Endodermal cell (in vitro differentiated cells): Measurements from ENCODE around the gene GCHFR. TPM values are rescaled to one million over a fixed set of nuclear protein-coding genes. Genes with fewer than 3 reads are reported as not detected.

Experiments
- DNase-seq: peaks from one replicate; pipeline ENCODE4 v3.0.0-alpha.2; 2017
- H3K27ac ChIP-seq: 2 replicates; pipeline ENCODE4 v1.5.1; 2013; ENCODE audit warnings: mild to moderate bottlenecking, low read depth, low read length, moderate library complexity
- H3K27me3 ChIP-seq: 2 replicates; pipeline ENCODE4 v1.6.1; 2013; ENCODE audit warnings: mild to moderate bottlenecking, low read length, moderate library complexity; ENCODE audit not compliant: insufficient read depth, control insufficient read depth, poor library complexity, severe bottlenecking
- H3K36me3 ChIP-seq: 2 replicates; pipeline ENCODE4 v1.7.0; 2013; ENCODE audit warnings: mild to moderate bottlenecking, low read length, moderate library complexity; ENCODE audit not compliant: control insufficient read depth, insufficient read depth
- H3K4me1 ChIP-seq: one replicate; pipeline ENCODE4 v1.7.0; 2013; ENCODE audit warnings: low read length; ENCODE audit not compliant: control insufficient read depth, insufficient read depth
- H3K4me3 ChIP-seq: 2 replicates; pipeline ENCODE4 v1.5.1; 2013; ENCODE audit warnings: mild to moderate bottlenecking, low read length, moderate library complexity
- H3K9ac ChIP-seq: 2 replicates; pipeline ENCODE4 v1.6.1; 2013; ENCODE audit warnings: mild to moderate bottlenecking, low read length, moderate library complexity; ENCODE audit not compliant: poor library complexity, severe bottlenecking; ENCODE audit errors: extremely low read depth
- H3K9me3 ChIP-seq: 2 replicates; pipeline ENCODE4 v1.6.1; 2013; ENCODE audit warnings: mild to moderate bottlenecking, low read length, moderate library complexity; ENCODE audit not compliant: control insufficient read depth
- H3K27ac Mint-ChIP-seq: 2 replicates; pipeline ENCODE4 v1.8.0; 2020; ENCODE audit warnings: mixed read lengths
- H3K27me3 Mint-ChIP-seq: 2 replicates; pipeline ENCODE4 v1.8.0; 2021; ENCODE audit warnings: mild to moderate bottlenecking, mixed read lengths; ENCODE audit not compliant: insufficient read depth
- H3K36me3 Mint-ChIP-seq: 2 replicates; pipeline ENCODE4 v1.8.0; 2020; ENCODE audit warnings: low read depth, mixed read lengths
- H3K4me1 Mint-ChIP-seq: 2 replicates; pipeline ENCODE4 v1.8.0; 2020; ENCODE audit warnings: mixed read lengths
- H3K4me3 Mint-ChIP-seq: 2 replicates; pipeline ENCODE4 v1.8.0; 2020; ENCODE audit warnings: mild to moderate bottlenecking, moderate library complexity, mixed read lengths
- H3K9me3 Mint-ChIP-seq: 2 replicates; pipeline ENCODE4 v1.8.0; 2020; ENCODE audit warnings: mild to moderate bottlenecking, mixed read lengths
- CTCF ChIP-seq: fragments of 200-600 bp; sonication (generic); conservative IDR thresholded peaks from 2 replicates; pipeline ENCODE4 v1.5.0; 2021; ENCODE audit warnings: antibody characterized with exemption, mild to moderate bottlenecking
- WGBS, 2 experiments: methylation state at CpG; one replicate each; pipeline versions ENCODE4 v1.1.5 to v1.1.7; 2013; ENCODE audit warnings: missing lambda C conversion rate in 2 of 2, mixed read lengths in 1 of 2; ENCODE audit not compliant: insufficient coverage in 1 of 2, insufficient read length in 1 of 2; 5-methylcytosine and 5-hydroxymethylcytosine counted together
- total RNA-seq, 2 donors: library from RNA; stranded (reverse); fragmentation: NEBNext Ultra II Directional in 1 of 2; extraction: Animal tissue kit (Norgen Biotek cat#: 25700) in 1 of 2; gene quantifications; 2 replicates in 1 of 2; 3 replicates in 1 of 2; pipeline ENCODE4 v1.2.1, GENCODE V29; 2021

Gene GCHFR
- total RNA-seq, 2 donors from 2014 or later = 33.6 to 47.1 TPM

DNA sequence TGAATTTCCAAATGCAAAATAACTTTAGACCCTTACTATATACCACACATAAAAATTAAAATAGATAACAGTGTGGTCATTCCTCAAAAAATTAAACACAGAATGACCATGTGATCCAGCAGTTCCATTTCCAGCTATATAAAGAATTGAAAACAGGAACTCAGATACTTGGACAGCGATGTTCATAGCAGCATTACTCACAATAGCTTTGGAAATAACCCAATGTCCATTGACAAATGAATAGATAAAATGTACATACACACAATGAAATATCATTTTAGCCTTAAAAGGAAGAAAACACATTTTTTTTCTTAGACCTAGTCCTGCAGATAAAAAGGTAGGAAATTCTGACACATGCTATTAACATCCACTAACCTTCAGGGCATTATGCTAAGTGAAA is 42.2 kb upstream of the GCHFR start:
- Mint-ChIP-seq H3K36me3 (peaks cover 36% of the 10 kb centered on the region), H3K27me3 (no peaks in the 10 kb centered on the region), H3K27ac (no peak overlapping the region), H3K4me3 (no peak overlapping the region), H3K9me3 (no peaks in the 10 kb centered on the region), H3K4me1 (no peaks in the 10 kb centered on the region)
- H3K9ac ChIP-seq = no peak overlapping the region
- H3K4me1 ChIP-seq = no peaks in the 10 kb centered on the region
- H3K4me3 ChIP-seq = no peak overlapping the region
- H3K36me3 ChIP-seq = peaks cover 63% of the 10 kb centered on the region
- H3K27me3 ChIP-seq = no peaks in the 10 kb centered on the region
- WGBS, 2 experiments = 64% methylated on average over 1 of the region's 1 CpG; no CpG with 5 or more reads in 1 of the 2 experiments
- no peaks in the 10 kb centered on the region for H3K9me3 ChIP-seq
- no peak overlapping the region for H3K27ac ChIP-seq
- no peak for DNase-seq
- no peak for TF ChIP-seq CTCF

DNA sequence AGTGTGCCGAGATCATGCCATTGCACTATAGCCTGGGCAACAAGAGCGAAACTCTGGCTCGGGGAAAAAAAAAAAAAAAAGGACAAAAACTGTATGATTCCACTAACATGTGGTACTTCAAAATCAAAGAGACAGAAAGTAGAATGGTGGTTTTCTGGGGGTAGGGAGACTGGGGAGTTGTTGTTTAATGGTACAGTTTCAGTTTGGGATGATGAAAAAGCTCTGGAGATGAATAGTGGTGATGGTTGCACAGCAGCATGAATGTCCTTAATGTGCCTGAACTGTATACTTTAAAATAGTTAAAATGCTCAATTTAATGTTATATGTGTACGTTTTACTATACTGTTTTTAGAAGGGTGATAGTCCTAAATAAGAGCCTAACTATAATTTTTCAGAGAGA is 41.5 kb upstream of the GCHFR start:
- Mint-ChIP-seq H3K27me3 (no peaks in the 10 kb centered on the region), H3K9me3 (no peaks in the 10 kb centered on the region), H3K36me3 (peaks cover 34% of the 10 kb centered on the region), H3K4me1 (no peaks in the 10 kb centered on the region), H3K4me3 (no peak overlapping the region), H3K27ac (no peak overlapping the region)
- Histone ChIP-seq H3K27ac (no peak overlapping the region), H3K9me3 (no peaks in the 10 kb centered on the region), H3K36me3 (peaks cover 63% of the 10 kb centered on the region), H3K4me1 (no peaks in the 10 kb centered on the region), H3K4me3 (no peak overlapping the region), H3K27me3 (no peaks in the 10 kb centered on the region), H3K9ac (no peak overlapping the region)
- no peak for TF ChIP-seq CTCF
- WGBS, 2 experiments = 73 to 95% methylated on average over 2 to 3 of the region's 4 CpGs
- DNase-seq = no peak

DNA sequence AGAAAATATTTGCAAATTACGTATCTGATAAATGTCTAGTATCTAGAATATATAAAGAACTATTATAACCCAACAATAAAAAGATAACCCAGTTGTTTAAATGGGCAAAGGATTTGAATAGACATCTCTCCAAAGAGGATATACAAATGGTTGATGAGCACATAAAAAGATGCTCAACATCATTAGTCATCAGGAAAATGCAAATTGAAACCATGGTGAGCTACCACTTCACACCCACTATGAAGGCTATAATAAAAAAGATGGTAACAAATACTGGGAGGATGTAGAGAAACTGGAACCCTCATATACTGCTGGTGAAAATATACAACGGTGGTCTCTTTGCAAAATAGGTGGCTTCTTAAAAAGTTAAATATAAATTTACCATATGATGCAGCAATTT is 40.9 kb upstream of the GCHFR start:
- no peaks in the 10 kb centered on the region for H3K9me3 ChIP-seq
- H3K27me3 ChIP-seq = no peaks in the 10 kb centered on the region
- H3K9ac ChIP-seq = no peak overlapping the region
- DNase-seq = no peak
- Mint-ChIP-seq H3K27me3 (no peaks in the 10 kb centered on the region), H3K27ac (no peak overlapping the region), H3K9me3 (no peaks in the 10 kb centered on the region), H3K36me3 (peaks cover 32% of the 10 kb centered on the region), H3K4me1 (no peaks in the 10 kb centered on the region), H3K4me3 (no peak overlapping the region)
- H3K4me3 ChIP-seq = no peak overlapping the region
- TF ChIP-seq CTCF = no peak
- no peak overlapping the region for H3K27ac ChIP-seq
- H3K4me1 ChIP-seq = no peaks in the 10 kb centered on the region
- peaks cover 58% of the 10 kb centered on the region for H3K36me3 ChIP-seq
- 83% methylated on average over 1 of the region's 2 CpGs; no CpG with 5 or more reads in 1 of the 2 experiments for WGBS, 2 experiments
